Brain pericyte (primary cell): Measurements from ENCODE around the gene AGRN.
"Not testable (repeated sequence)": the region's sequence is repeated elsewhere in the genome, so short reads cannot be mapped to it uniquely, and the experiment has no call there.

Experiments used
- DNase-seq: peaks from one replicate; pipeline ENCODE4 v3.0.0-alpha.2; 2012; ENCODE audit warnings: low read depth, low spot score

AGRN gene

GRCh38 chr1:1065265-1065939 lies 45.5 kb downstream of the AGRN start:
- DNase-seq = no peak

GRCh38 chr1:1065940-1066304 lies 46.0 kb downstream of the AGRN start:
- DNase-seq = not testable (repeated sequence)

GRCh38 chr1:1066403-1067283 lies 46.7 kb downstream of the AGRN start:
- DNase-seq = no peak

- no peak for DNase-seq
Observed at GRCh38 chr1:1067284-1067859, 47.5 kb downstream of the AGRN start.

- no peak for DNase-seq
Observed at GRCh38 chr1:1067860-1068516, 48.1 kb downstream of the AGRN start.

- no peak for DNase-seq
Observed at GRCh38 chr1:1068517-1069055, 48.7 kb downstream of the AGRN start.

GRCh38 chr1:1069056-1069710 lies 49.3 kb downstream of the AGRN start:
- no peak for DNase-seq

GRCh38 chr1:1069711-1070676 lies 50.1 kb downstream of the AGRN start:
- DNase-seq = no peak

- no peak for DNase-seq
Observed at GRCh38 chr1:1071486-1072298, 51.8 kb downstream of the AGRN start.

GRCh38 chr1:1072299-1072848 lies 52.5 kb downstream of the AGRN start:
- DNase-seq = no peak

- DNase-seq = no peak
Observed at GRCh38 chr1:1072849-1073742, 53.2 kb downstream of the AGRN start.

GRCh38 chr1:1073743-1074587 lies 54.0 kb downstream of the AGRN start, which contains the start of gene RNF223:
RNF223 (minus strand) TSS chr1:1074306; CDS start chr1:1072566, 1,740 bp downstream.
- DNase-seq = no peak

- DNase-seq = no peak
Observed at GRCh38 chr1:1074631-1075147, 54.8 kb downstream of the AGRN start.

GRCh38 chr1:1075148-1075935 lies 55.4 kb downstream of the AGRN start:
- no peak for DNase-seq

- DNase-seq = not testable (repeated sequence)
Observed at GRCh38 chr1:1077396-1077795, 57.5 kb downstream of the AGRN start.
